K562 (cell line): ENCODE data around the gene CENPP. TPM values are rescaled to one million over a fixed set of nuclear protein-coding genes. Genes with fewer than 3 reads are reported as not detected.

Experiments used
- ATAC-seq: fragments of 200-7000 bp; cut with Tn5 transposase; 3 replicates; pipeline ENCODE4 v1.9.1; 2020; ENCODE audit warnings: moderate library complexity
- BruUV-seq: library from RNA; stranded (reverse); fragments of 400-500 nt; replicated peaks from 2 replicates; lab custom pipeline; 2021; lab: Mats Ljungman, UMichigan
- CTCF ChIA-PET: fragments of 300-600 bp; formaldehyde crosslinking; extraction: SDS; loops from one replicate; lab custom pipeline; 2021; ENCODE audit warnings: low intra/inter-chr PET ratio; lab: Yijun Ruan, JAX
- POLR2A ChIA-PET: fragments of 300-600, 350-650 bp; sonication (Branson Sonifier 250); formaldehyde crosslinking; extraction: SDS; loops from one replicate; lab custom pipeline; 2021; ENCODE audit warnings: antibody characterized with exemption, inconsistent platforms; lab: Yijun Ruan, JAX
- DNase-seq, 4 experiments: peaks; one replicate each; pipeline versions ENCODE4 v3.0.0 to v3.0.0-alpha.2; 2011 to 2018; ENCODE audit warnings: low spot score in 3 of 4, mixed read lengths in 3 of 4; ENCODE audit errors: extremely low read depth in 1 of 4
- FAIRE-seq: peaks from 2 replicates; lab custom pipeline; 2011; peaks lifted over from hg19 to GRCh38; lab: Jason Lieb, UNC
- H2AFZ ChIP-seq: 2 replicates; pipeline ENCODE4 v1.6.0; 2011; ENCODE audit warnings: low read depth, low read length, control low read depth, inconsistent platforms
- H3K27ac ChIP-seq: fragments of 200-600 bp; 3 replicates; pipeline ENCODE4 v1.8.0; 2011; ENCODE audit warnings: low read depth, mild to moderate bottlenecking, control low read depth, inconsistent platforms, low read length, moderate library complexity, mixed read lengths; ENCODE audit errors: extremely low read depth
- H3K27me3 ChIP-seq, 2 experiments: fragments of 300-600 bp in 1 of 2; 2 replicates in 1 of 2; 3 replicates in 1 of 2; pipeline versions ENCODE4 v1.6.0 to v1.8.0; 2011; ENCODE audit warnings: inconsistent platforms in 2 of 2, low read length in 2 of 2, mild to moderate bottlenecking in 1 of 2, mixed read lengths in 1 of 2, moderate library complexity in 1 of 2; ENCODE audit not compliant: control insufficient read depth in 2 of 2, insufficient read depth in 2 of 2
- H3K36me3 ChIP-seq: fragments of 300-600 bp; 3 replicates; pipeline ENCODE4 v1.8.0; 2011; ENCODE audit warnings: mild to moderate bottlenecking, low read length, inconsistent platforms; ENCODE audit not compliant: control insufficient read depth, insufficient read depth
- H3K4me1 ChIP-seq, 2 experiments: fragments of 200-600 bp in 1 of 2; replicated peaks in 1 of 2; 2 replicates in 1 of 2; 3 replicates in 1 of 2; pipeline versions ENCODE4 v1.5.1 to v1.8.0; 2011; ENCODE audit warnings: inconsistent platforms in 2 of 2, low read length in 2 of 2, mild to moderate bottlenecking in 1 of 2, mixed read lengths in 1 of 2, moderate library complexity in 1 of 2; ENCODE audit not compliant: control insufficient read depth in 2 of 2, insufficient read depth in 2 of 2
- H3K4me2 ChIP-seq: 2 replicates; pipeline ENCODE4 v1.6.1; 2011; ENCODE audit warnings: low read length, control low read depth, inconsistent platforms, mixed read lengths; ENCODE audit not compliant: insufficient read depth
- H3K4me3 ChIP-seq: fragments of 200-600 bp; sonication (generic), shearing (Covaris generic); 2 replicates; pipeline ENCODE4 v1.5.1; 2016; ENCODE audit warnings: control low read depth, inconsistent platforms
- H3K79me2 ChIP-seq: fragments of 200-600 bp; 3 replicates; pipeline ENCODE4 v1.8.0; 2011; ENCODE audit warnings: low read length, inconsistent platforms; ENCODE audit not compliant: control insufficient read depth, insufficient read depth
- H3K9ac ChIP-seq, 2 experiments: 2 replicates each; pipeline versions ENCODE4 v1.6.0 to v1.6.1; 2011; ENCODE audit warnings: low read depth in 2 of 2, low read length in 2 of 2, control low read depth in 1 of 2, inconsistent platforms in 1 of 2, mild to moderate bottlenecking in 1 of 2, mixed read lengths in 1 of 2; ENCODE audit not compliant: insufficient read depth in 1 of 2
- H3K9me1 ChIP-seq: one replicate; pipeline ENCODE4 v1.6.0; 2011; ENCODE audit warnings: inconsistent platforms, mild to moderate bottlenecking, low read length, moderate library complexity; ENCODE audit not compliant: control insufficient read depth, insufficient read depth
- H3K9me3 ChIP-seq: replicated peaks from 2 replicates; pipeline ENCODE4 v1.5.1; 2011; ENCODE audit warnings: low read depth, low read length, inconsistent platforms; ENCODE audit not compliant: control insufficient read depth, insufficient read depth
- H4K20me1 ChIP-seq: replicated peaks from 2 replicates; pipeline ENCODE4 v1.6.1; 2011; ENCODE audit warnings: low read length, inconsistent platforms, mixed read lengths; ENCODE audit not compliant: control insufficient read depth, insufficient read depth
- L3MBTL2 ChIP-seq: fragments of 450-650 bp; IDR thresholded peaks from 2 replicates; pipeline ENCODE4 v1.6.1; 2016; ENCODE audit warnings: mild to moderate bottlenecking, moderate library complexity
- MEIS2 ChIP-seq: fragments of 450-650 bp; IDR thresholded peaks from 2 replicates; pipeline ENCODE4 v1.6.1; 2014; ENCODE audit warnings: mild to moderate bottlenecking; ENCODE audit not compliant: partially characterized antibody
- PHB2 ChIP-seq: fragments of 450-650 bp; IDR thresholded peaks from 2 replicates; pipeline ENCODE4 v1.6.1; 2017; ENCODE audit warnings: low read depth
- PHTF2 ChIP-seq: fragments of 250-450 bp; sonication (Bioruptor Pico); IDR thresholded peaks from 2 replicates; pipeline ENCODE4 v1.5.0; 2021; ENCODE audit warnings: mild to moderate bottlenecking
- SOX6 ChIP-seq: fragments of 450-650 bp; IDR thresholded peaks from 2 replicates; pipeline ENCODE4 v1.6.1; 2014; ENCODE audit warnings: mild to moderate bottlenecking
- XRCC3 ChIP-seq: fragments of 450-650 bp; IDR thresholded peaks from 2 replicates; pipeline ENCODE4 v1.6.1; 2017; ENCODE audit warnings: mild to moderate bottlenecking, moderate library complexity
- ZBTB8A ChIP-seq: fragments of 450-650 bp; IDR thresholded peaks from 2 replicates; pipeline ENCODE4 v1.6.1; 2018; ENCODE audit warnings: mild to moderate bottlenecking, moderate library complexity; ENCODE audit not compliant: partially characterized antibody
- ZNF316 ChIP-seq: fragments of 450-650 bp; IDR thresholded peaks from 2 replicates; pipeline ENCODE4 v1.6.1; 2016
- WGBS: fragments of 100-300 bp; shearing (Covaris generic); methylation state at CpG from one replicate; pipeline ENCODE4 v1.1.6; 2016; ENCODE audit warnings: low coverage, mixed read lengths; ENCODE audit not compliant: insufficient coverage; ENCODE audit errors: missing lambda C conversion rate; 5-methylcytosine and 5-hydroxymethylcytosine counted together
- in situ Hi-C: fragments of 300-500 bp; cut with MboI; formaldehyde crosslinking; loops from 4 replicates; pipeline ENCODE4 v1.15.0; 2018; ENCODE audit warnings: inconsistent platforms, mixed read lengths
- intact Hi-C: fragments of 100-400 bp; cut with micrococcal nuclease; formaldehyde crosslinking; loops from 2 replicates; pipeline ENCODE4 v1.14.2; 2022
- polyA plus RNA-seq, 8 experiments: library from polyadenylated mRNA; depleted of rRNA in 4 of 8; stranded (reverse) in 5 of 8; unstranded in 3 of 8; fragments of >200 nt; fragmentation: Nextera tagmentation in 2 of 8; fragmentation: Illumina TruSeq in 1 of 8; extraction: Ambion mirVana in 2 of 8; extraction: Trizol in 1 of 8; gene quantifications; 2 replicates each; pipeline versions ENCODE4 v1.2.1 to v1.2.3, GENCODE V29; 2011 to 2014; ENCODE audit warnings: inconsistent platforms in 1 of 8, missing spikeins in 1 of 8
- total RNA-seq, 7 experiments: library from RNA; depleted of rRNA in 6 of 7; stranded (reverse); fragments of >200 nt in 6 of 7; fragmentation: Illumina TruSeq in 2 of 7; extraction: Trizol in 2 of 7; gene quantifications; 2 replicates each; pipeline versions ENCODE4 v1.2.1 to v1.2.3, GENCODE V29; 2011 to 2021; ENCODE audit warnings: low replicate concordance in 1 of 7
- TF ChIP-seq, protein P1 (sequence below): fragments of 450-650 bp; IDR thresholded peaks from 2 replicates; pipeline ENCODE4 v1.6.1; 2016; ENCODE audit warnings: antibody characterized with exemption
- TF ChIP-seq, protein P2 (sequence below): sonication (generic); formaldehyde crosslinking; IDR thresholded peaks from 2 replicates; pipeline ENCODE4 v1.8.0; 2022; ENCODE audit warnings: missing genetic modification reagents, mild to moderate bottlenecking, moderate library complexity, borderline replicate concordance

CENPP gene
- total and polyA plus RNA-seq, 9 of the 15 experiments (the other 6 are each of a cell fraction or from before 2014, with no cell fraction given) = 8.0 to 28.5 (median 17.9) TPM

DNA sequence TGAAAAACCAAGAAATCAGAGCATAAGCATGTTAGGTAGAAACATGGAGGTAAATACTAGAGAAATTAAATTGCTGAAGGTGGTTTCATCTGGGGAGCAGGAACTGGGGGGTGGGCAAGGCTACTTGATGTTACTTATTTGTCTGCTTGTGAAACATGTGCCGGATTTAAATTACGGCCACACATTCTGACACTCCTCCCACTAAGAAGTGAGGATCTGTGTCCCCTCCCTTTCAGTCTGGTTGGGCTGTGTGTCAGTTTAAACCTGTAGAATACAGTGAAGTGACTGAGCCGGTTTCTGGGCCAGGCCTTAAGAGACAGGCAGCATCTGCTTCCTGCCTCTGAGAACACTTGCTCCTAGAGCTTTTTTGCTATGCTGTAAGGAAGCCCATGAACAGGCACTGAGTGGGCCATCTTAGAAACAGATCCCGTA lies 29.9 kb upstream of the CENPP start (continued):
- TF ChIP-seq, protein P1, sequence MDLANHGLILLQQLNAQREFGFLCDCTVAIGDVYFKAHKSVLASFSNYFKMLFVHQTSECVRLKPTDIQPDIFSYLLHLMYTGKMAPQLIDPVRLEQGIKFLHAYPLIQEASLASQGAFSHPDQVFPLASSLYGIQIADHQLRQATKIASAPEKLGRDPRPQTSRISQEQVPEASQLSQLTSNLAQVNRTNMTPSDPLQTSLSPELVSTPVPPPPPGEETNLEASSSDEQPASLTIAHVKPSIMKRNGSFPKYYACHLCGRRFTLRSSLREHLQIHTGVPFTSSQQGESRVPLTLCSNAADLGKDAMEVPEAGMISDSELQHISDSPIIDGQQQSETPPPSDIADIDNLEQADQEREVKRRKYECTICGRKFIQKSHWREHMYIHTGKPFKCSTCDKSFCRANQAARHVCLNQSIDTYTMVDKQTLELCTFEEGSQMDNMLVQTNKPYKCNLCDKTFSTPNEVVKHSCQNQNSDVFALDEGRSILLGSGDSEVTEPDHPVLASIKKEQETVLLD = no peak
- TF ChIP-seq XRCC3 = no peak
- 0 out of 2 replicates have a peak, but pooled peaks have one; percentile 27 for TF ChIP-seq L3MBTL2
- no peak for TF ChIP-seq PHB2
- TF ChIP-seq MEIS2 = peak; percentile 56
- TF ChIP-seq, protein P2, sequence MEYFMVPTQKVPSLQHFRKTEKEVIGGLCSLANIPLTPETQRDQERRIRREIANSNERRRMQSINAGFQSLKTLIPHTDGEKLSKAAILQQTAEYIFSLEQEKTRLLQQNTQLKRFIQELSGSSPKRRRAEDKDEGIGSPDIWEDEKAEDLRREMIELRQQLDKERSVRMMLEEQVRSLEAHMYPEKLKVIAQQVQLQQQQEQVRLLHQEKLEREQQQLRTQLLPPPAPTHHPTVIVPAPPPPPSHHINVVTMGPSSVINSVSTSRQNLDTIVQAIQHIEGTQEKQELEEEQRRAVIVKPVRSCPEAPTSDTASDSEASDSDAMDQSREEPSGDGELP (CRISPR knock-in tag) = no peak
- TF ChIP-seq SOX6 = peak; percentile 19; the same call in 1 of the 2 replicates
- TF ChIP-seq, all 486 proteins: peak for 26

DNA sequence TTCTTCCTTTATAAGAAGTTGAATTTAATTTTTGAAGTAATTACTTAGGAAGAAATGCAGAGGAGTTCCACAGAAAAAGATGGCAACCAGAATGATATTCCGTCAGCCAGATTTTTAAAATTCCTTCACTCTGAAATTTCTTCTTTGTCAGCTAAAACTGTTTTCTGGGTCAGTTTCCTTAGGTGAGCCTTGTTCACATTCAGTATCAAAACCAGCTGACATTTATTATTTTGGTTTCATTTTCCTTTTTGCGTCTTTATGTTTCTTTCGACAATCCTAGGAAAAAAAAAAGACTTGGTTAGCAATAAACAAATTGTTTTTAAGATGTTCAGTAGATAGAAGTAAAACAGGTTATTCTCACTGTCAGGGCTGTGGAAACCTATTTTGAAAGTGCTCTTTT lies 28.1 kb upstream of the CENPP start:
- peaks cover 7 to 18% of the 10 kb centered on the region in 2 experiments for H3K4me1 ChIP-seq
- DNase-seq (no peak), ATAC-seq (no peak), FAIRE-seq (no peak)
- no peak overlapping the region for H3K4me2 ChIP-seq
- H3K9me1 ChIP-seq = no peaks in the 10 kb centered on the region
- intact Hi-C loops (no loop called here), in situ Hi-C loops (no loop called here)
- peaks cover 35% of the 10 kb centered on the region for H3K79me2 ChIP-seq
- no peak overlapping the region for H3K27ac ChIP-seq
- no peaks in the 10 kb centered on the region for H3K9me3 ChIP-seq
- ChIA-PET CTCF (no interaction called here), POLR2A (interaction anchor here (4.0 kb wide), 1 partner anchor 9 kb away, joined by 38 read pairs; no protein-coding TSS in a partner anchor)
- no TSS peak for BruUV-seq
- no peak for TF ChIP-seq PHTF2
- no peak for TF ChIP-seq ZBTB8A
- peak; percentile 18; the same call in 1 of the 2 replicates for TF ChIP-seq ZNF316
- H3K4me3 ChIP-seq = no peak overlapping the region
- H2AFZ ChIP-seq = no peak overlapping the region
- H3K27me3 ChIP-seq = no peaks in the 10 kb centered on the region
- peaks cover 68% of the 10 kb centered on the region for H3K36me3 ChIP-seq
- 96% methylated on average over 3 of the region's 3 CpGs for WGBS
- H3K9ac ChIP-seq = no peak overlapping the region
- no peaks in the 10 kb centered on the region for H4K20me1 ChIP-seq
